ENCODE measurements around the gene TCEAL3.

GRCh38 chrX:103614999-103615398 lies 7.2 kb downstream of the TCEAL3 start:
- TF ChIP-seq CTCF (IDR thresholded peaks at IDR 0.05; ENCODE audit: low read depth, low read length, poor library complexity, severe bottlenecking) (no peak), EZH2phosphoT487 (IDR thresholded peaks at IDR 0.05; ENCODE audit: borderline replicate concordance, low read length) (no peak)

Measured in DOHH2 (cell line).